Coronary artery (tissue), 2 donors: ENCODE measurements around the gene DPH6.

Experiments used
- DNase-seq: peaks from one replicate; pipeline ENCODE4 v3.0.0-alpha.2; 2017; ENCODE audit warnings: low spot score
- H3K27ac ChIP-seq, 2 donors: fragments of 200-600 bp; sonication (generic); one replicate each; pipeline ENCODE4 v1.5.1; 2016 to 2019
- H3K4me3 ChIP-seq: fragments of 200-600 bp; sonication (generic); 2 replicates; pipeline ENCODE4 v1.5.1; 2016; ENCODE audit warnings: mild to moderate bottlenecking, moderate library complexity
- CTCF ChIP-seq: fragments of 200-600 bp; sonication (generic); IDR thresholded peaks from one replicate; pipeline ENCODE4 v1.5.1; 2019; ENCODE audit warnings: antibody characterized with exemption

DPH6 gene

GRCh38 chr15:35565901-35566300 is 19.9 kb upstream of the DPH6 start:
- DNase-seq: no peak
- Histone ChIP-seq H3K27ac (no peak overlapping the region), H3K4me3 (no peak overlapping the region)
- no peak for TF ChIP-seq CTCF

GRCh38 chr15:35562641-35563040 is 16.7 kb upstream of the DPH6 start:
- no peak overlapping the region for H3K4me3 ChIP-seq
- no peak for TF ChIP-seq CTCF
- no peak for DNase-seq
- H3K27ac ChIP-seq: no peak overlapping the region

GRCh38 chr15:35561308-35561707 is 15.3 kb upstream of the DPH6 start:
- no peak overlapping the region for H3K27ac ChIP-seq
- TF ChIP-seq CTCF: no peak

GRCh38 chr15:35560870-35561269 is 14.9 kb upstream of the DPH6 start:
- DNase-seq: no peak
- TF ChIP-seq CTCF: no peak
- Histone ChIP-seq H3K27ac (peak overlapping the region in 1 of 2 donors; percentile 15), H3K4me3 (no peak overlapping the region)

More at GRCh38 chr15:35561308-35561707, 15.3 kb upstream of the DPH6 start:
- no peak for DNase-seq
- H3K4me3 ChIP-seq: no peak overlapping the region

GRCh38 chr15:35560258-35560657 is 14.3 kb upstream of the DPH6 start:
- H3K4me3 ChIP-seq: no peak overlapping the region
- no peak overlapping the region for H3K27ac ChIP-seq

GRCh38 chr15:35559683-35560082 is 13.7 kb upstream of the DPH6 start:
- Histone ChIP-seq H3K4me3 (no peak overlapping the region), H3K27ac (no peak overlapping the region)
- no peak for TF ChIP-seq CTCF
- no peak for DNase-seq

More at GRCh38 chr15:35560258-35560657, 14.3 kb upstream of the DPH6 start:
- DNase-seq: no peak
- no peak for TF ChIP-seq CTCF

- DNase-seq: no peak
- H3K4me3 ChIP-seq: no peak overlapping the region
- H3K27ac ChIP-seq: no peak overlapping the region
- no peak for TF ChIP-seq CTCF
These were observed 11.6 kb upstream of the DPH6 start for GRCh38 chr15:35557544-35557943.
